Measurements from ENCODE around the gene PCID2. TPM values are rescaled to one million over a fixed set of nuclear protein-coding genes. Genes with fewer than 3 reads are reported as not detected.

PCID2 gene
- total and polyA plus RNA-seq, 12 donors = 38.9 to 74.0 (median 47.3) TPM

DNA sequence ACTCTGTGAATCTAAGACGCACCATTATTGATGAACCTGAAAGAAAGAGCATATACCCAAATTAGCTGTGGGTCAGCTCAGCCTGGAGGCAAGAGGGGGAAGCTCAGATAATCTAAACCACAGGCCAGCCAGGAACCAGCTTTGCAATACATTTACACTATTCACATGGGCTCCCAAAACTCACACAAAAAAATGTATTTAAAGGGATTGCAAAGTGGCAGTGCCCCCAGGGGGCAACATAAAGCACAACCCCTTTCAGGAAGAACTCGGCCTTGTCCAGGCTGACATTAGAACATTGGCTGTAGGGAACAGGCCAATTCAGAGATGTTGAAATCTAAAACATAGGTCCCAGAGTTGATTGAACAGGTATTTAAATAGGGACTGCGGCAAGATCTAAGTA is 53.3 kb downstream of the PCID2 start:
- intact Hi-C loops (cut with DNase I) = loop anchor here in 2 of 10 donors (10.0 kb wide), 2 partner anchors 60 to 120 kb away; no protein-coding TSS in a partner anchor
- DNase-seq (no peak), ATAC-seq (no peak)
- WGBS, 2 donors = 80 to 89% methylated on average over 3 of the region's 3 CpGs
- TF ChIP-seq, protein P1, sequence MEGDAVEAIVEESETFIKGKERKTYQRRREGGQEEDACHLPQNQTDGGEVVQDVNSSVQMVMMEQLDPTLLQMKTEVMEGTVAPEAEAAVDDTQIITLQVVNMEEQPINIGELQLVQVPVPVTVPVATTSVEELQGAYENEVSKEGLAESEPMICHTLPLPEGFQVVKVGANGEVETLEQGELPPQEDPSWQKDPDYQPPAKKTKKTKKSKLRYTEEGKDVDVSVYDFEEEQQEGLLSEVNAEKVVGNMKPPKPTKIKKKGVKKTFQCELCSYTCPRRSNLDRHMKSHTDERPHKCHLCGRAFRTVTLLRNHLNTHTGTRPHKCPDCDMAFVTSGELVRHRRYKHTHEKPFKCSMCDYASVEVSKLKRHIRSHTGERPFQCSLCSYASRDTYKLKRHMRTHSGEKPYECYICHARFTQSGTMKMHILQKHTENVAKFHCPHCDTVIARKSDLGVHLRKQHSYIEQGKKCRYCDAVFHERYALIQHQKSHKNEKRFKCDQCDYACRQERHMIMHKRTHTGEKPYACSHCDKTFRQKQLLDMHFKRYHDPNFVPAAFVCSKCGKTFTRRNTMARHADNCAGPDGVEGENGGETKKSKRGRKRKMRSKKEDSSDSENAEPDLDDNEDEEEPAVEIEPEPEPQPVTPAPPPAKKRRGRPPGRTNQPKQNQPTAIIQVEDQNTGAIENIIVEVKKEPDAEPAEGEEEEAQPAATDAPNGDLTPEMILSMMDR (IDR thresholded peaks at IDR 0.05) = no peak
- Histone ChIP-seq H3K9me3 (peaks cover 0 to 10% (median 0%) of the 10 kb centered on the region in 11 donors), H3K4me1 (peaks cover 8 to 25% (median 12%) of the 10 kb centered on the region in 9 donors), H3K4me3 (no peak overlapping the region), H3K36me3 (no peaks in the 10 kb centered on the region), H3K27me3 (peaks cover 0 to 21% (median 11%) of the 10 kb centered on the region in 7 donors), H3K27ac (no peak overlapping the region)

DNA sequence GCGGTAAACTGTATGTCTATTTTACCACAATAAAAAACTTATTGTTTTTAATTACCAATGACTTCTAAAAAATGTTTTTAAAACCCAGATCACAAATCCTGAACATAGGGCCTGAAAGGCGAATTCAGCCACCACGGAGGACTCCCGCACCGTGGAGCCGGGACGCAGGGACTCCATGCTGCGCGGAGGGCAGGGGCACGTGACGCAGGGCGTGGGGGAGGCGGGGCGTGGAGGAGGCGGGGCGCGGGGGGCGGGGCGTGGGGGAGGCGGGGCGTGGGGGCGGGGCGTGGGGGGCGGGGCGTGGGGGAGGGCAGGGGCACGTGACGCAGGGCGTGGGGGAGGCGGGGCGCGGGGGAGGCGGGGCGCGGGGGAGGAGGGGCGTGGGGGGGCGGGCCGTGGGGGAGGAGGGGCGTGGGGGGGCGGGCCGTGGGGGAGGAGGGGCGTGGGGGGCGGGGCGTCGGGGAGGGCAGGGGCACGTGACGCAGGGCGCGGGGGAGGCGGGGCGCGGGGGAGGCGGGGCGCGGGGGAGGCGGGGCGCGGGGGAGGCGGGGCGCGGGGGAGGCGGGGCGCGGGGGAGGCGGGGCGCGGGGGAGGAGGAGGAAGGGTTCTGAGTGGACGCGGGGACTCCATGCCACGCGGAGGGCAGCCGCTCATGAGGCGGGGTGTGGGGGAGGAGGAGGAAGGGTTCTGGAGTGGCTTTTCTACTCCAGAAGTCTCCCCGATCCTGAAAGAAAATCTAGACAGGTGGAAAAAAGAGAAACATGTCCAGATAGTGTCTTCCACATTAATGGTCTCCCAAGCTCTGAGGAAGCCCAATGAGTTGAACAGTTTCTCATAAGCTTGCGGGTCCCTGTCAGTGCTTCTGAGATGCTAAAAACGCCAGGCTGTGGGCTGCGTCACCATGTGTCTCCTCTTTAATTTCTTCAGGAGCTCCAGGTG is 54.4 kb downstream of the PCID2 start:
- TF ChIP-seq, protein P1 (IDR thresholded peaks at IDR 0.05) = no peak
- H3K27me3 ChIP-seq = peaks cover 0 to 20% (median 1%) of the 10 kb centered on the region in 7 donors
- H3K27ac ChIP-seq = peak overlapping the region; percentile 53 to 93 (median 87)
- H3K9me3 ChIP-seq = peaks cover 0 to 10% (median 0%) of the 10 kb centered on the region in 11 donors
- H3K4me1 ChIP-seq = peaks cover 8 to 25% (median 12%) of the 10 kb centered on the region in 9 donors
- H3K36me3 ChIP-seq = no peaks in the 10 kb centered on the region
- ATAC-seq = peak; percentile 68 to 92 (median 86)
- H3K4me3 ChIP-seq = peak overlapping the region; percentile 39 to 62 (median 48)
- intact Hi-C loops (cut with DNase I) = loop anchor here in 2 of 10 donors (2.0 to 10.0 kb wide), 3 partner anchors 61 to 119 kb away; no protein-coding TSS in a partner anchor
- peak; percentile 83 to 86 for DNase-seq
- 6 to 8% methylated on average over 27 to 37 of the region's 76 CpGs for WGBS, 2 donors

DNA sequence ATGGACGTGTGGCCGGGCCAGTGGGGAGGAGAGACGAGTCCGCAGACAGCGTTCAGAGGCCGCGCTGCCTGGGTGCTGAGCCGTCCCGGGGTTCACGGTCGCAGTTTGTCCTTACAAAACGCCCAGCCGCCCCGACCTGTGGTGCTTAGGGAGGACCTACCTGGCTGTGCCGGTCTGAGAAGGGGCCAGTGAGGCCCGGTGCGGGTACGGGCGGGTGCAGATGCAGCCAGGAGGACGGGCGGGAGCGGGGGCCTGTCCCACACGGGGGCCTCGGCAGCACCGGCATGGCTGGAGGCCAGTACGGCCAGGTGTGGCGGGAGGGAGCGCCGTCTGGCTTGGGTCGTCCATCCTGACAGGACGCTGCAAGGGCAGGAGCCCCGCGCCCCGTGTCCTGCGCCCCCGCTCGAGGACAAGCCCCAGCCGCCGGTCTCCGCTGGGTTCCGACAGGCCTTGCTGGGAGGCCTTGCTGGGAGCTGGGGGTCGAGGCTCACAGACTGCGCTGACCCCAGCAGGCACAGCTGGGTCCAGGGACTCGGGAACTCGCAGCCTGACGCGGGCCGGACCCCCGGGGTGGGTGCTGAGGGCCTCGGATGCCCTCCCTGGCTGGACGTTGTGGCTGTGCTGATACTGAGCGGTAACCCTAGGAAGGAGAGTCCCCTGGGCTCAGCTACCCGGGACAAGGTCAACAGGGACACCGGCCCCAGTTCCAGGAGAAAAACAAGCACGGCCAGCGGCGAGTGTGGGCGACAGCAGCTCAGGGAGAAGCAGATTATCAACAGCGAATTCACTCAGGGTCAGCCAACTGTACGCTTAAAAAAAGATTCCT is 55.3 kb downstream of the PCID2 start:
- Histone ChIP-seq H3K27me3 (peaks cover 0 to 20% (median 0%) of the 10 kb centered on the region in 7 donors), H3K4me3 (peak overlapping the region; percentile 39 to 62 (median 48)), H3K4me1 (peaks cover 8 to 25% (median 12%) of the 10 kb centered on the region in 9 donors), H3K9me3 (peaks cover 0 to 10% (median 0%) of the 10 kb centered on the region in 11 donors), H3K27ac (peak overlapping the region; percentile 53 to 93 (median 87)), H3K36me3 (no peaks in the 10 kb centered on the region)
- peak; percentile 58 to 59 for DNase-seq
- intact Hi-C loops (cut with DNase I) = loop anchor here in 2 of 10 donors (2.0 to 10.0 kb wide), 3 partner anchors 62 to 118 kb away; no protein-coding TSS in a partner anchor
- TF ChIP-seq, protein P1 (IDR thresholded peaks at IDR 0.05) = no peak
- WGBS, 2 donors = 6 to 12% methylated on average over 59 to 60 of the region's 60 CpGs
- peak; percentile 57 to 73 (median 60) for ATAC-seq

DNA sequence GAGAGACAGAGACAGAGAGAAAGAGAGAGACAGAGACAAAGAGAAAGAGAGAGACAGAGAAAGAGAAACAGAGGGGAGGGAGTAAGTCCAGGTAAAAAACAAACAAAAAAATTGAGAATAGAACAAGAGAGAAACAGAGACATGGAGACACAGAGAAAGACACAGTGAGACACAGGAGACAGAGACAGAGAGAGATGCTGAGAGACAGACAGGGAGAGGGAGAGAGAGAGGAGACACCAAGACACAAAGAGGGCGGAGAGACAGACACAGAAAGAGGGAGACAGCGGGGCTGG is 55.8 kb downstream of the PCID2 start:
- no peaks in the 10 kb centered on the region for H3K36me3 ChIP-seq
- peak overlapping the region; percentile 53 to 93 (median 87) for H3K27ac ChIP-seq
- H3K27me3 ChIP-seq = peaks cover 0 to 20% (median 0%) of the 10 kb centered on the region in 7 donors
- peak overlapping the region; percentile 39 to 62 (median 48) for H3K4me3 ChIP-seq
- ATAC-seq (no peak), DNase-seq (no peak)
- TF ChIP-seq, protein P1 (IDR thresholded peaks at IDR 0.05) = no peak
- H3K4me1 ChIP-seq = peaks cover 8 to 25% (median 12%) of the 10 kb centered on the region in 9 donors
- 23 to 35% methylated on average over 2 of the region's 2 CpGs for WGBS, 2 donors
- peaks cover 0 to 10% (median 0%) of the 10 kb centered on the region in 11 donors for H3K9me3 ChIP-seq
- intact Hi-C loops (cut with DNase I) = loop anchor here in 2 of 10 donors (2.0 to 10.0 kb wide), 3 partner anchors 62 to 118 kb away; no protein-coding TSS in a partner anchor

All from heart right ventricle (tissue), 16 donors.